ENCODE data around the gene IKBKE.

DNA sequence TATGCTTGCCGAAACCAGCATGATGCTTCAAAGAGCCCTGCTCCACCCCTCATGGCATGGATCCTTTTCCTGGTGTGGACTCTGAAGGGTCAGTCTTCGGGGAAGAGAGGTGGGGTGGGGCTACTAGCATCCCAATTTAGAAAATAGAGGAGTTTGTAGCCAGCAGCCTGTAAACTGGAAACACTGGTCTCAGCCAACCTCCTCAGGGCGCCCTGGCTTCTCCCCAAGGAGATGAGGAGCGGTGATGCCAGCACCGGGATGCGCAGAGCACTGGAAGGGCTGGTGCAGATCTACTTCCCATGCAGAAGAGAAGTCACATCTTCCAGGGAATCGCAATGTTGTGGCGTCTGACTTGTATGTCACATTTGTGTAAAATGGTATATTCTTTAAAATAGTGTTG is 6.4 kb upstream of the IKBKE start:
- TF ChIP-seq, protein P1, sequence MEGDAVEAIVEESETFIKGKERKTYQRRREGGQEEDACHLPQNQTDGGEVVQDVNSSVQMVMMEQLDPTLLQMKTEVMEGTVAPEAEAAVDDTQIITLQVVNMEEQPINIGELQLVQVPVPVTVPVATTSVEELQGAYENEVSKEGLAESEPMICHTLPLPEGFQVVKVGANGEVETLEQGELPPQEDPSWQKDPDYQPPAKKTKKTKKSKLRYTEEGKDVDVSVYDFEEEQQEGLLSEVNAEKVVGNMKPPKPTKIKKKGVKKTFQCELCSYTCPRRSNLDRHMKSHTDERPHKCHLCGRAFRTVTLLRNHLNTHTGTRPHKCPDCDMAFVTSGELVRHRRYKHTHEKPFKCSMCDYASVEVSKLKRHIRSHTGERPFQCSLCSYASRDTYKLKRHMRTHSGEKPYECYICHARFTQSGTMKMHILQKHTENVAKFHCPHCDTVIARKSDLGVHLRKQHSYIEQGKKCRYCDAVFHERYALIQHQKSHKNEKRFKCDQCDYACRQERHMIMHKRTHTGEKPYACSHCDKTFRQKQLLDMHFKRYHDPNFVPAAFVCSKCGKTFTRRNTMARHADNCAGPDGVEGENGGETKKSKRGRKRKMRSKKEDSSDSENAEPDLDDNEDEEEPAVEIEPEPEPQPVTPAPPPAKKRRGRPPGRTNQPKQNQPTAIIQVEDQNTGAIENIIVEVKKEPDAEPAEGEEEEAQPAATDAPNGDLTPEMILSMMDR (IDR thresholded peaks at IDR 0.05) = no peak
- no peak for TF ChIP-seq POLR2A (IDR thresholded peaks at IDR 0.05)

Data from suprapubic skin (tissue), 3 donors.